ENCODE results near the gene CRISPLD2.

CRISPLD2 gene

GRCh38 chr16:84930298-84931106 lies 110.7 kb downstream of the CRISPLD2 start:
- Histone ChIP-seq H3K18ac (ENCODE audit: low read length) (peak overlapping the region; percentile 78), H4K8ac (ENCODE audit: low read depth, low read length) (no peak overlapping the region), H3K23ac (ENCODE audit: low read depth, low read length, poor library complexity) (peak overlapping the region; percentile 73), H3K4me1 (ENCODE audit: control insufficient read depth in 2 of 2, insufficient read depth in 1 of 2, low read depth in 1 of 2, low read length in 2 of 2) (no peaks in the 10 kb centered on the region), H4K91ac (ENCODE audit: low read depth, low read length, poor library complexity) (no peak overlapping the region), H3K9me3 (replicated peaks in 1 of 2; ENCODE audit: control insufficient read depth in 2 of 2, insufficient read depth in 1 of 2, low read depth in 1 of 2, low read length in 2 of 2) (peaks cover 0 to 5% of the 10 kb centered on the region in 2 donors), H3K4ac (ENCODE audit: low read length) (no peak overlapping the region), H3K4me3 (ENCODE audit: low read length in 2 of 2) (peak overlapping the region in 1 of 2 donors; percentile 49), H3K4me2 (ENCODE audit: insufficient read depth, low read length, poor library complexity, severe bottlenecking) (no peak overlapping the region), H3K9ac (ENCODE audit: low read depth, low read length, poor library complexity) (no peak overlapping the region), H2BK15ac (ENCODE audit: low read length) (no peak overlapping the region), H3K36me3 (replicated peaks in 1 of 2; ENCODE audit: control insufficient read depth in 2 of 2, insufficient read depth in 2 of 2, low read length in 2 of 2) (no peaks in the 10 kb centered on the region), H3K27me3 (ENCODE audit: control insufficient read depth in 3 of 3, insufficient read depth in 3 of 3, low read depth in 1 of 3, low read length in 3 of 3) (peaks cover 0 to 23% (median 0%) of the 10 kb centered on the region in 3 experiments), H3K14ac (ENCODE audit: low read length) (peak overlapping the region; percentile 39), H3K27ac (replicated peaks; ENCODE audit: low read length) (no peak overlapping the region), H2BK12ac (ENCODE audit: low read length) (peak overlapping the region; percentile 22), H2AK5ac (ENCODE audit: low read depth, low read length) (peak overlapping the region; percentile 75), H2BK5ac (ENCODE audit: low read length) (no peak overlapping the region), H2AFZ (ENCODE audit: low read length) (no peak overlapping the region), H3K79me1 (ENCODE audit: low read depth, low read length) (peaks cover 4% of the 10 kb centered on the region), H2BK120ac (ENCODE audit: low read depth, low read length) (no peak overlapping the region)
- 100% methylated on average over 1 of the region's 8 CpGs; no CpG with 5 or more reads in 1 of the 2 donors for WGBS, 2 donors (ENCODE audit: extremely low coverage in 2 of 2, insufficient read length in 2 of 2, insufficient replicate concordance in 1 of 2)
- no peak for DNase-seq (ENCODE audit: low spot score)

GRCh38 chr16:84931107-84931494 lies 111.3 kb downstream of the CRISPLD2 start:
- Histone ChIP-seq H3K23ac (ENCODE audit: low read depth, low read length, poor library complexity) (peak overlapping the region; percentile 73), H3K27ac (replicated peaks; ENCODE audit: low read length) (no peak overlapping the region)
- WGBS, 2 donors (ENCODE audit: extremely low coverage in 2 of 2, insufficient read length in 2 of 2, insufficient replicate concordance in 1 of 2): no CpG with 5 or more reads among the region's 4 CpGs

DNA sequence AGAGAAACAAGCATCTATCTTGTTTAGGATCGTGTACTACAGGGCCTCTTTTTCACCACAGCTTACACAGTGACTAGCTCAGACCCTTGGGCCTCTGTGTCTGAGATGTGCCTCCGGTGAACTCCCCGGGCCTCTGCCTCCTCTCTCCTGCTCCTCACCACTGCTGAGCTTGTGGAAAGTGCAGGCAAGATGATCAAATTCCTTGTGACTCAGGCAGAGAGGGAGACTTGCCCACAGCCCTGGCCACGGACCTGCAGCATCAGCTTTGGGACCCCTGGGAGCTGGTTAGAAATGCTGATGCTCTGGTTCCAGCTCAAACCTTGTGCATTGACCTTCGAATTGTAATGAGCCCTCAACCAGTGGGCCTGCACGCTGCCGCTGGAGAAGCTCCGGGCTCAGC lies 111.7 kb downstream of the CRISPLD2 start:
- Histone ChIP-seq H3K18ac (ENCODE audit: low read length) (no peak overlapping the region), H3K4me3 (ENCODE audit: low read length in 2 of 2) (no peak overlapping the region), H2BK15ac (ENCODE audit: low read length) (no peak overlapping the region), H3K9ac (ENCODE audit: low read depth, low read length, poor library complexity) (no peak overlapping the region), H3K27me3 (ENCODE audit: control insufficient read depth in 3 of 3, insufficient read depth in 3 of 3, low read depth in 1 of 3, low read length in 3 of 3) (peaks cover 0 to 23% (median 0%) of the 10 kb centered on the region in 3 experiments), H3K4ac (ENCODE audit: low read length) (no peak overlapping the region), H4K91ac (ENCODE audit: low read depth, low read length, poor library complexity) (no peak overlapping the region), H3K36me3 (replicated peaks in 1 of 2; ENCODE audit: control insufficient read depth in 2 of 2, insufficient read depth in 2 of 2, low read length in 2 of 2) (no peaks in the 10 kb centered on the region), H4K8ac (ENCODE audit: low read depth, low read length) (no peak overlapping the region), H2AFZ (ENCODE audit: low read length) (no peak overlapping the region), H3K4me1 (ENCODE audit: control insufficient read depth in 2 of 2, insufficient read depth in 1 of 2, low read depth in 1 of 2, low read length in 2 of 2) (no peaks in the 10 kb centered on the region), H3K79me1 (ENCODE audit: low read depth, low read length) (peaks cover 4% of the 10 kb centered on the region), H2BK120ac (ENCODE audit: low read depth, low read length) (no peak overlapping the region), H3K27ac (replicated peaks; ENCODE audit: low read length) (no peak overlapping the region), H2AK5ac (ENCODE audit: low read depth, low read length) (peak overlapping the region; percentile 2), H2BK12ac (ENCODE audit: low read length) (no peak overlapping the region), H3K14ac (ENCODE audit: low read length) (no peak overlapping the region), H3K9me3 (replicated peaks in 1 of 2; ENCODE audit: control insufficient read depth in 2 of 2, insufficient read depth in 1 of 2, low read depth in 1 of 2, low read length in 2 of 2) (peaks cover 0 to 5% of the 10 kb centered on the region in 2 donors), H3K23ac (ENCODE audit: low read depth, low read length, poor library complexity) (no peak overlapping the region), H3K4me2 (ENCODE audit: insufficient read depth, low read length, poor library complexity, severe bottlenecking) (no peak overlapping the region), H2BK5ac (ENCODE audit: low read length) (no peak overlapping the region)
- no peak for DNase-seq (ENCODE audit: low spot score)
- no CpG with 5 or more reads among the region's 8 CpGs for WGBS, 2 donors (ENCODE audit: extremely low coverage in 2 of 2, insufficient read length in 2 of 2, insufficient replicate concordance in 1 of 2)

More at GRCh38 chr16:84931107-84931494, 111.3 kb downstream of the CRISPLD2 start:
- H2AFZ ChIP-seq (ENCODE audit: low read length): no peak overlapping the region
- no peak overlapping the region for H2BK5ac ChIP-seq (ENCODE audit: low read length)
- no peaks in the 10 kb centered on the region for H3K4me1 ChIP-seq (ENCODE audit: control insufficient read depth in 2 of 2, insufficient read depth in 1 of 2, low read depth in 1 of 2, low read length in 2 of 2)
- H3K79me1 ChIP-seq (ENCODE audit: low read depth, low read length): peaks cover 4% of the 10 kb centered on the region
- peak overlapping the region in 1 of 2 donors; percentile 49 for H3K4me3 ChIP-seq (ENCODE audit: low read length in 2 of 2)
- no peak overlapping the region for H3K4ac ChIP-seq (ENCODE audit: low read length)
- no peak overlapping the region for H2AK5ac ChIP-seq (ENCODE audit: low read depth, low read length)
- DNase-seq (ENCODE audit: low spot score): no peak
- peaks cover 0 to 5% of the 10 kb centered on the region in 2 donors for H3K9me3 ChIP-seq (replicated peaks in 1 of 2; ENCODE audit: control insufficient read depth in 2 of 2, insufficient read depth in 1 of 2, low read depth in 1 of 2, low read length in 2 of 2)
- H3K27me3 ChIP-seq (ENCODE audit: control insufficient read depth in 3 of 3, insufficient read depth in 3 of 3, low read depth in 1 of 3, low read length in 3 of 3): peaks cover 0 to 23% (median 0%) of the 10 kb centered on the region in 3 experiments
- no peak overlapping the region for H2BK120ac ChIP-seq (ENCODE audit: low read depth, low read length)
- no peak overlapping the region for H3K14ac ChIP-seq (ENCODE audit: low read length)
- H2BK15ac ChIP-seq (ENCODE audit: low read length): no peak overlapping the region
- no peaks in the 10 kb centered on the region for H3K36me3 ChIP-seq (replicated peaks in 1 of 2; ENCODE audit: control insufficient read depth in 2 of 2, insufficient read depth in 2 of 2, low read length in 2 of 2)
- no peak overlapping the region for H3K18ac ChIP-seq (ENCODE audit: low read length)
- no peak overlapping the region for H3K9ac ChIP-seq (ENCODE audit: low read depth, low read length, poor library complexity)
- no peak overlapping the region for H4K8ac ChIP-seq (ENCODE audit: low read depth, low read length)
- H3K4me2 ChIP-seq (ENCODE audit: insufficient read depth, low read length, poor library complexity, severe bottlenecking): no peak overlapping the region
- H4K91ac ChIP-seq (ENCODE audit: low read depth, low read length, poor library complexity): no peak overlapping the region
- no peak overlapping the region for H2BK12ac ChIP-seq (ENCODE audit: low read length)

DNA sequence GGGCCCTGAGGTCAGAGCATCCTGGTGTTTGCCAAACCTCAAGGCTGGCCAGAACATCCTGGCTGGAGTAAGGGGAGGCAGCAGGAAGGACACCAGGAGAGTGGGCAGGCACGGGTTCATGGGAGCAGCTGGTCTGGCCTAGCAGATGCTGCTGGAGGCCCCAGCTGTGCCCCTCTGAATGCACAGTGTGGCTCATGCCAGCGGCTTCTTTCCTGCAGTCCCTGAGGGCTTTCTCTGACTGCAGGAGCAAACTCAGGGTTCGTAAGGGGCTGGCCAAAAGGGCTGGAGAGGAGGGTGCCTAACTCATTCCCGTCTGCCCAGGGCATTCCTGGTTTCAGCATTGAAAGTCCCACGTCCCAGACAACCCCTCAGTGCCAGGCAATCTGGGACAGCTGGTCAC lies 112.9 kb downstream of the CRISPLD2 start:
- Histone ChIP-seq H2AFZ (ENCODE audit: low read length) (no peak overlapping the region), H3K36me3 (replicated peaks in 1 of 2; ENCODE audit: control insufficient read depth in 2 of 2, insufficient read depth in 2 of 2, low read length in 2 of 2) (no peaks in the 10 kb centered on the region), H3K14ac (ENCODE audit: low read length) (peak overlapping the region; percentile 56), H4K8ac (ENCODE audit: low read depth, low read length) (no peak overlapping the region), H2AK5ac (ENCODE audit: low read depth, low read length) (peak overlapping the region; percentile 70), H3K4ac (ENCODE audit: low read length) (no peak overlapping the region), H3K27ac (replicated peaks; ENCODE audit: low read length) (no peak overlapping the region), H3K79me1 (ENCODE audit: low read depth, low read length) (peaks cover 4% of the 10 kb centered on the region), H3K4me3 (ENCODE audit: low read length in 2 of 2) (no peak overlapping the region), H2BK5ac (ENCODE audit: low read length) (no peak overlapping the region), H3K4me1 (ENCODE audit: control insufficient read depth in 2 of 2, insufficient read depth in 1 of 2, low read depth in 1 of 2, low read length in 2 of 2) (no peaks in the 10 kb centered on the region), H3K9me3 (replicated peaks in 1 of 2; ENCODE audit: control insufficient read depth in 2 of 2, insufficient read depth in 1 of 2, low read depth in 1 of 2, low read length in 2 of 2) (peaks cover 0 to 5% of the 10 kb centered on the region in 2 donors), H3K4me2 (ENCODE audit: insufficient read depth, low read length, poor library complexity, severe bottlenecking) (no peak overlapping the region), H3K23ac (ENCODE audit: low read depth, low read length, poor library complexity) (no peak overlapping the region), H2BK120ac (ENCODE audit: low read depth, low read length) (peak overlapping the region; percentile 47), H4K91ac (ENCODE audit: low read depth, low read length, poor library complexity) (no peak overlapping the region), H3K18ac (ENCODE audit: low read length) (peak overlapping the region; percentile 57), H3K9ac (ENCODE audit: low read depth, low read length, poor library complexity) (no peak overlapping the region), H2BK15ac (ENCODE audit: low read length) (no peak overlapping the region), H2BK12ac (ENCODE audit: low read length) (no peak overlapping the region), H3K27me3 (ENCODE audit: control insufficient read depth in 3 of 3, insufficient read depth in 3 of 3, low read depth in 1 of 3, low read length in 3 of 3) (peaks cover 0 to 23% (median 0%) of the 10 kb centered on the region in 3 experiments)
- no CpG with 5 or more reads among the region's 5 CpGs for WGBS, 2 donors (ENCODE audit: extremely low coverage in 2 of 2, insufficient read length in 2 of 2, insufficient replicate concordance in 1 of 2)
- no peak for DNase-seq (ENCODE audit: low spot score)
